ENCODE measurements around the gene C1orf174. TPM values are rescaled to one million over a fixed set of nuclear protein-coding genes. Genes with fewer than 3 reads are reported as not detected.

The C1orf174 gene
- total RNA-seq (2022; extraction: Qiagen RNA extraction): 20.4 to 26.0 TPM (median 24.9 TPM) in 5 replicates

GRCh38 chr1:3900150-3900968, at the start of gene C1orf174:
Gene C1orf174 (minus strand): TSS chr1:3900272. CDS start chr1:3900186, 86 bp downstream.

GRCh38 chr1:3856923-3857790, 42.9 kb downstream of the C1orf174 start, which contains the start of the genes CEP104 and DFFB:
Gene CEP104 (minus strand): TSS chr1:3857211. CDS start chr1:3852407, 4,804 bp downstream.
Gene DFFB (plus strand): TSS chr1:3857476. CDS start chr1:3857604, 128 bp downstream.

Other genes starting within 250 kb of the C1orf174 start
- 0.54 to 1.1 TPM (median 1.0 TPM) in 5 replicates for gene TP73, start 247.8 kb downstream of the C1orf174 start, total RNA-seq (2022; extraction: Qiagen RNA extraction)
- not detected in 5 replicates for gene CCDC27, start 147.8 kb downstream of the C1orf174 start, total RNA-seq (2022; extraction: Qiagen RNA extraction)
- 0.76 to 1.6 TPM (median 1.3 TPM) in 5 replicates for gene SMIM1, start 127.5 kb downstream of the C1orf174 start, total RNA-seq (2022; extraction: Qiagen RNA extraction)
- gene LRRC47, start 103.8 kb downstream of the C1orf174 start, total RNA-seq (2022; extraction: Qiagen RNA extraction): 27.8 to 37.0 TPM (median 30.0 TPM) in 5 replicates
- 11.9 to 19.0 TPM (median 17.8 TPM) in 5 replicates for gene CEP104, start 43.1 kb downstream of the C1orf174 start, total RNA-seq (2022; extraction: Qiagen RNA extraction)
- gene DFFB, start 42.8 kb downstream of the C1orf174 start, total RNA-seq (2022; extraction: Qiagen RNA extraction): 2.7 to 4.0 TPM (median 3.7 TPM) in 5 replicates

All from A549 treated with dexamethasone at 1 μM for 4 hours (cell line).